CD1c-positive myeloid dendritic cell (primary cell): ENCODE measurements around the gene LONRF3.

ENCODE experiments used
- DNase-seq: peaks from one replicate; pipeline ENCODE4 v3.0.0-alpha.2; 2016; ENCODE audit errors: extremely low spot score

The LONRF3 gene

GRCh38 chrX:119036107-119037029 is 62.0 kb downstream of the LONRF3 start:
- DNase-seq = no peak

- no peak for DNase-seq
Measured at GRCh38 chrX:119040432-119040831, 66.0 kb downstream of the LONRF3 start.

- peak; percentile 80 for DNase-seq
Measured at GRCh38 chrX:119041175-119041574, 66.8 kb downstream of the LONRF3 start.

DNA sequence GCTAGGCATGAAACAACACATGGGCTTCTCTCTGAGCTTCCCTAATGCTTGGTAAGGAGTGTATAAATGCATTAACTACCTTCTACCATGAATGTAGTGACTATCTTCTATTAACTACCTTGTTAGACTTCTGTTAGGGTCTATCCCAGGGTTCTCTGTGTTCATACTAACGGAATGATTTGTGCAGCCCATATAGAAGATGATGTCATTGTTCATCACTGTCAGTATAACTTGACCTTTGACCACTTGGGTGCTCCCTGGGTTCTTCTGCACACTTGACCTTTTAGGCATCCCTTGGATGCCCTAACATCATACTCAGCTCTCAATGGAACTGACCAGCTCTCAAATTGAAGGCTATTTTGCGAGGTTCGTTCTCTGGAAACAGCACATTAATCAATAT is 67.6 kb downstream of the LONRF3 start:
- DNase-seq = no peak

DNA sequence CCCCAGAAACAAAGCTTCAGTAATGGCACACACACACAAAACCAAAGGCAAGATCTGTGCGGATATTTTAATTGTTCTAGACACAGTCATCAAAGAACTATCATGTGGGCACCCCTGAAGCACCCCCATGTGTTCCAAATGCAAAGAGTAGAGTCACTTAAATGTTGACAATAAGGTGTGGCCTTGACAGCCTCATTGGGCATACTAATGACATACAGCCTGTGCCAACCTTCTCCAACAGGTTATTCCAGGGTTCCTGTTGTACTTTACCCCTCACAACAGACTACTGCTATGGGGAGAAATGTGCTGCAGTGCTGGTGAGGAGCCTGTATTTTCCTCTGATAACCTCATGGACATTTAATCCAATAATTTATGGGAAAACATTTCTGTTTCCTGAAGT is 68.6 kb downstream of the LONRF3 start:
- no peak for DNase-seq

DNA sequence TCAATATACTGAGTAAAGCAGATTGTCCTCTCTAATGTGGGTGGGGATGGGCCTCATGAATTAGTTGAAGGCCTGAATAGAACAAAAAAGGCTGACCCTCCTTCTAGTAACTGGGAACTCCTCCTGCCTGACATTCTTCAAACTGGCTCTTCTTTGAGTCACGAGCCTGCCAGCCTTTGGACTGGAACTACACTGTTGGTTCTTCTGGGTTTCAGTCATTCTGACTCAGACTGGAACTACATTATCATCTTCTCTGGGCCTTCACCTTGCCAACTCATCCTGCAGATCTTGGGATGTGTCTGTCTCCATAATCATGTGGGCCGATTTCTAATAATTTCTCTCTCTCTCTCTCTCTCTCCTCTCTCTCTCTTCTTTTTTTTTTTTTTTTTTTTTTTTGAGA is 71.5 kb downstream of the LONRF3 start:
- DNase-seq = no peak

- DNase-seq = no peak
Measured at GRCh38 chrX:119055687-119056086, 81.3 kb downstream of the LONRF3 start.

DNA sequence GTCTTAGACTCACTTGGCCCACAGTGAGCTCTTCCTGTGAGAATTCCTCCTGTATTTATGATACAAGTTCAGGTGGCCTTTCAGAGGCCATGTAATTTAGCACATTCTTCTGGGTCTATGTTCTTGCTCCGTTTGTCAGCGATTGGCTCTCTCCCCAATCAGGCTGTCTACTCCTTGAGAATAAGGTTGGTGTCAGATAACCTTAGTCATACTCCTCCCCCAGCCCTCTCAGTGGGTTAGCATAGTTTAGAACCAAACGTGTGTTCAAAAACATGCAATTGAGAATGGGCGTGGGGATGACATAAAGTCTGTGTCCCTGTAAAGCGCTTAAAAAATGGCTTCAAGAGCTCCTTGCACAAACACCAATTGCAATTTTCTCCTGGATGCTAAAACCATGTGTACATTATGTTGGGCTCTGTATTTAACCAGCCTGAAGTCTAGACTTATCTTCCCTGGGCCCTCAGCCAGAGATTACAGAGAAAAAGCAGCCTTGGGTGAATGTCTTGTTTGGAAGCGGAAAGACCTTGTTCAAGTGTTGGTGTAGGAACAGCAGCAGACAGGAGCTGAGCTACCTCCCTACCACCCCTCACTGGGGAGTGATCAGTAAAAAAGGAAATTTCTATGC is 88.4 kb downstream of the LONRF3 start:
- DNase-seq = no peak

DNA sequence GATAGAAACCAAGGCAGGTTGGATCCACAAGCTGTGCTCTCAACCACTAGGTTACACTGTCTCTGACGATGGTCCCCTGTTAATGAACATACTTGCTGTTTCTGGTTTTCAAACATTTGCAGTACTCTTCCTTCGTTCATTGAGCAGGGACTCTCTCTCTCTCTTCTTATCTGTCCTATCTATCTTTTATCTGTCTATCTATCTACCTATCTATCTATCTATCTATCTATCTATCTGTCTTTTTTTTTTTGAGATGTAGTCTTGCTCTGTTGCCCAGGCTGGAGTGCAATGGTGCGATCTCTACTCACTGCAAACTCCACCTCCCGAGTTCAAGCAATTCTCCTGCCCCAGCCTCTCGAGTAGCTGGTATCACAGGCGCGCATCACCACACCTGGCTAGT is 89.0 kb downstream of the LONRF3 start:
- DNase-seq = no peak

DNA sequence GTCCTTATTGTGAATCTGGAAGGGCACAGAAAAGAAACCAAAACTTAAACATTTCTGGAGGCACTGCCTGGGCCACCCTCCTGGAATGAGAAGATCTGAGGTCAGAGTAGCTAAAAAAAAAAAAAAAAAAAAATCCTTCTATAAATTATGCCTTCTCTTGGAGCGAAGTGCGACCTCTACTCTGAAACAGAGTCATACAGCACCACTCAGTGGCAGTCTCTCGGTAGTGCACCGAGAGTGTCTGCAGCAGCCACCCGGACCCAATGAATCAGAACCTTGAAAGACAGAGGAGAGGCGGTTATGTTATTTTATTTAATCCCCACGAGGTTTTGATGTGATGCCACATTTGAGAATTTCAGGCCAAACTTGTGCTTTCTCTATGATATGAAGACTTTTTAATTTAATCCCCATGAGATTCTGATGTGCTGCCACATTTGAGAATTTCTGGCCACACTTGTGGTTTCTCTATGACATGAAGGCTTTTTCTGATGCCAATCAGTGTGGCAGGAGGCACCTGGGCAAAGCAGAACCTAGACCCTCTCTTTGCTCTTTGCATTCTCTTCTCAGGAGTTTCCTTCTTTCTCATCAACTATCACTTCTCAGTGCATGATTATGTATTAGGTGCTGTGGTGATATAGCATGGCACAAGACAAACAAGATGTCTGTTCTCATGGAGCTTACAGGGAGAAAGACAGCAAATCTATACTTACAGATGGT is 92.8 kb downstream of the LONRF3 start:
- DNase-seq = peak; percentile 56
